ENCODE data around the gene DHX57.
"Not testable (repeated sequence)": the region's sequence is repeated elsewhere in the genome, so short reads cannot be mapped to it uniquely, and the experiment has no call there.

DHX57 gene

DNA sequence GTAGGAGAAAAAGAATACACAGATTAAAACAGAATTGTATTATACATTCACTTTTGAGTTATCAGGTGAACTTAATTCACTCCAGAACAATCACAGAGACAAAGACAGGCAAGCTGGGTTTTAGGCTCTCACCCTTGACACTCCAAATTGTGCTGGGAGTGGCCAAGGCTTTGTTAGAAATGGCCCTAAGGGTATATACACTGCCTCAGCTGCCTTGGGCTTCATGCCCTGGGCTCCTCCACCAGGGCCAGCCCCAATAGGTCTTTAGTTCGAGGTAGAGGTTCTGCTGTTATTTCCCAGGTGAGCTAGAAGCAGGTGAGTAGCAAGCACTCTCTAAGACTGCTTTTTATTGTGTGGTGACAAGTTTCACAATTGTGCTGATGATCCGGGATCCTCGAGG lies 77.8 kb downstream of the DHX57 start:
- no peak for DNase-seq (ENCODE audit: low read depth)

DNA sequence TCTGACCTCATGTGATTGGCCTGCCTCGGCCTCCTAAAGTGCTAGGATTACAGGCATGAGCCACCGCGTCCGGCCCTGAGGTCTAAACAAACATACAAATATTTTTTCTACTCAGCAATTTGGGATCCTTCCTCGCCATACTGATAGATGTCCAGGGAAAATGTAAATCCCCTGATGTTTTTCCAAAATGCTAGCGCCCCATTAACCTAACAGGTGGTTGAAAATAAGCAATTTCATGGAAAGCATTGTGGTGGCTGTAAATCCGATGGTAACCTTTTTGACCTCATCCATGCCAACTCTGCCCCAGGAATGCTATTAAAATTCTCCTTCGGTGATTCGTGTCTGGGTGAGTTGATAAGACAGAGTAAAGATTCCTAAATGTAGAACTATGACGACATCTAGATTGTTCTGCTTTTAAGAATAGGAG lies 78.5 kb downstream of the DHX57 start:
- peak; percentile 34 for DNase-seq (ENCODE audit: low read depth)

DNA sequence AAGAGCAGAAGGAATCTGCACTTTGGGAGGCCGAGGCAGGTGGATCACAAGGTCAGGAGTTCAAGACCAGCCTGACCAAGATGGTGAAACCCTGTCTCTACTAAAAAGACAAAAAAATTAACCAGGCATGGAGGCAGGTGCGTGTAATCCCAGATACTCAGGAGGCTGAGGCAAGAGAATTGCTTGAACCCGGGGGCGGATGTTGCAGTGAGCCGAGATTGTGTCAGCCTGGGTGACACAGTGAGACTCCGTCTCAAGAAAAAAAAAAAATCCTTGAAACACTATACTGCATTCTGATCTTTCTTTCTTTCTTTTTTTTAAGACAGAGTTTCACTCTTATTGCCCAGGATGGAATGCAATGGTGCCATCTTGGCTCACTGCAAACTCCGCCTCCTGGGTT lies 80.7 kb downstream of the DHX57 start:
- not testable (repeated sequence) for DNase-seq (ENCODE audit: low read depth)

DNA sequence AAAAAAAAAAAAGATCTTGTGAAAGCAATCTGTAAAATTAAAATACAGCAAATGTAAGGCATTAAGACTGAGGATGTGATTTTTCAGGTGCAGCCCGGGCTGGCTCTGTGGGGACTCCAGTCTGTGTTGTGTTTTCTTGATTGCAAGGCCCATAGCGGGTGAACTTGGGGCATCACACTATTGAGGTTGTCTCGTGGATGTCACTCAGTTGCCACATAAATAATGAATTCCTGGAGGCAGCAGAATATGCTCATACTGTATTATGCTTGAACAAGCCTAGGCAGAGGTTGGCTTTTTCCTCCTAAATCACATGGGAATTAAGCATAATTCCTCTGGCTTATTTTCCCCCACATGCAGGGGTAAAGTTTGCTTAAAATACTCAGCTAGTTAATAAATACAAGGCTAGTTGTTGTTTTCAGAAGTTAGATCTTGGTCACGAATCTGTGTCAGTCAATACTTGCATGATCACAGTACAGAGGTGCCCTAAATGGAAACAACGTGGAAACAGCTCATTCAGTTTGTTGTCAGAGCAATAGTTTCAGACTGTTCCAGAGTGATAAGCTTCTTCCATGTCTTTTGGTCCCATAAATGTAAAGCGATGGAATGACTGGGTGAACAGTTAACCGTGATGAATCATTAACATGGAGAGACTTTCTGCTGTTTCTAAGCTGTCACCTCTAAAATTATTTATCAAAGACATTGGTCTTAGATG lies 81.3 kb downstream of the DHX57 start:
- no peak for DNase-seq (ENCODE audit: low read depth)

DNA sequence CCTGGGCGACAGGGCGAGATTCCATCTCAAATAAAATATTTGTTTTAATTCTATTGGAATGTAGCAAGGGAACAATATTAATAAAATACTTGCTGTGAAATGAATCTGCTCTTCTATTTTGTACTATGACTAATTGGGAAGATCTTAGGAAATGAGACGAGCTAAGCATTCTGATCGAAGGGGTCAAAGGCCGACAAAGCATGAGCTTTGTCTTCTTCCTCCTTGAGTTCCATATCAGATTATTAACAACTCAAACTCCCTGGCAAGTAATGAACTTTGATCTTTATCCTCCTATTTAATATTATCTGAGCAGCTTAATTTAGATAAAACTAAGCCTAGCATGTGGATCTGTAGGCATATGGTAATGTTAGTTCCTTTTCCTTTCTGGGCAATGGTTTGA lies 82.2 kb downstream of the DHX57 start:
- DNase-seq (ENCODE audit: low read depth) = no peak

DNA sequence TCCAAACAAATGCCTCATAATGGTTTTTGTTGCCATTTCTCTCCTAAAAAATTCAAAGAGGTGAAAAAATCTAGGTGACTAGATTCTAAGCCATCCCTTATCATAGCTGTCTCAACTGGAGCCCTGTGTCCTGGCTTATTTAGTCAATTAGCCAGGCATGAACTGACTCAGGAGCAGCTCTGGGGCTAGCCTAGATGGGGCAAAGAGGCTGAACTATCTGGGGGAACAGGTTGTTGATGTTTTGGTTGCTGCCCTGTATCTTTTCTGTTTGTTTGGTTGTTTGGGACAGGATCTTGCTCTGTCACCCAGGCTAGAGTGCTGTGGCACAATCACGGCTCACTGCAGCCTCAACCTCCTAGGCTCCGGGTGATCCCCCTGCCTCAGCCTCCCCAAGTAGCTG lies 83.0 kb downstream of the DHX57 start:
- DNase-seq (ENCODE audit: low read depth) = no peak

DNA sequence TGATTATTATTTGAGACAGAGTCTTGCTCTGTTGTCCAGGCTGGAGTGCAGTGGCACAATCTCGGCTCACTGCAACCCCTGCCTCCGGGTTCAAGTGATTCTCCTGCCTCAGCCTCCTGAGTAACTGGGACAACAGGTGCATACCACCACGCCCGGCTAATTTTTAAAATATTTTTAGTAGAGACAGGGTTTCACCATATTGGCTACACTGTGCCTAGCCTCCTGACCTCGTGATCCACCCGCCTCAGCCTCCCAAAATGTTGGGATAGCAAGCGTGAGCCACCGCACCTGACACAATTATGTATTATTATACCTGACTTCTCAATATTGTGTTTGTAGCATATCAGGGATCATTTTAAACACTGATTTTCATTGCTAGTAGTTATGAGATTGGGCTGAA lies 83.4 kb downstream of the DHX57 start:
- DNase-seq (ENCODE audit: low read depth) = not testable (repeated sequence)

DNA sequence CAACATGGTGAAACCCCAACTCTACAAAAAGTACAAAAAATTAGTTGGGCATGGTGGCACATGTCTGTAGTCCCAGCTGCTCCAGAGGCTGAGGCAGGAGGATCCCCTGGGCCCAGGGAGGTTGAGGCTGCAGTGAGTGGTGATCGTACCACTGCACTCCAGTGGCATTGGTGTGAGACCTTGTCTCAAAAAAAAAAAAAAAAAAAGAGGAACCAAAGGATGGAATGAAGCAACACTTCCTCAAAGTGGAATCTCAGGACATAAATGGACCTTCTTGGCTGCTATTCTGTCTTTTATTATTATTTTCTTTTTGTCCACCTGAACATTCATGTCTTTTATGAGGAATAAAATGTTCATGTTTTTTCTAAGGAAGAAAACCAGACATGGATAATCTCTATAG lies 84.0 kb downstream of the DHX57 start:
- no peak for DNase-seq (ENCODE audit: low read depth)

DNA sequence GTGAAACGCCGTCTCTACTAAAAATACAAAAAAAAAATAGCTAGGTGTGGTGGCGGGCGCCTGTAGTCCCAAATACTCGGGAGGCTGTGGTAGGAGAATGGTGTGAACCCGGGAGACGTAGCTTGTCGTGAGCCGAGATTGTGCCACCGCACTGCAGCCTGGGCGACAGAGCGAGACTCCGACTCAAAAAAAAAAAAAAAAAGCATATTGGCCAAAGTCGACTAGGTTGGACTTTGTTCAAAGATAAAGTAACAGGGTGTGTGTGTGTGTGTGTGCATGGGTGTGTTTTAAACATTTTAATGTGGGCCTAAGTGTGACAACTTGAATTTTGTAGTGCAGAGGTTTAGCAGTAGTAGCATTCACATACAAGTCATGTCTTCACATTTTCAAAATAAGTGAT lies 86.0 kb downstream of the DHX57 start:
- no peak for DNase-seq (ENCODE audit: low read depth)

DNA sequence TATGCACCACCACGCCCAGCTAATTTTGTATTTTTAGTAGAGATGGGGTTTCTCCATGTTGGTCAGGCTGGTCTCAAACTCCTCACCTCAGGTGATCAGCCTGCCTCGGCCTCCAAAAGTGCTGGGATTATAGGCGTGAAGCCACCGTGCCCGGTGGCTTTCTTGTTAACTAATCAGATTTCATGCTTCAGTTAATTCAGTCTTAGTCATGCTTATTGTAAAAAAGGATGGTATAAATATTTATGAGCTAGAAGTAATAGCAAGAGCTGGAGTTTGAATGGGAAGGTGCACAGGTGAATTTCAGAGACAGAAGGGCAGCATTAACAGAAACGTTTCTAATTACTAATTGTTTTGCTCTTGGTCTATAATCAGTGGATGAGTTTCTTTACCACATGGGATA lies 87.4 kb downstream of the DHX57 start:
- DNase-seq (ENCODE audit: low read depth) = no peak

DNA sequence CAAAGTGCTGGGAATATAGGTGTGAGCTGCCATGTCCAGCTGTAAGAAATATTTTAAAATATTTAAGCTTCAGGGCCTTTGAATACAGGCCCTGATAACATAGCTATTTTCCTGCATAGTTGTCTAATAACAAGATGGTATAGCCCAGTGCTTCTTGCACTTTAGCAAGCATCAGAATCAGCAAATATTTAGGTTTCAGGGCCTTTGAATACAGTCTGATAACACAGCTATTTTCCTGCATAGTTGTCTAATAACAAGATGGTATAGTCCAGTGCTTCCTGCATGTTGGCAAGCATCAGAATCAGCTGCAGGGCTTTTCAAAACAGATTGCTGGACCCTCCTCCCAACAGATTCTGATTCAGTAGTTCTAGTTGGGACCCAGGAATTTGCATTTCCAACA lies 92.1 kb downstream of the DHX57 start:
- no peak for DNase-seq (ENCODE audit: low read depth)

DNA sequence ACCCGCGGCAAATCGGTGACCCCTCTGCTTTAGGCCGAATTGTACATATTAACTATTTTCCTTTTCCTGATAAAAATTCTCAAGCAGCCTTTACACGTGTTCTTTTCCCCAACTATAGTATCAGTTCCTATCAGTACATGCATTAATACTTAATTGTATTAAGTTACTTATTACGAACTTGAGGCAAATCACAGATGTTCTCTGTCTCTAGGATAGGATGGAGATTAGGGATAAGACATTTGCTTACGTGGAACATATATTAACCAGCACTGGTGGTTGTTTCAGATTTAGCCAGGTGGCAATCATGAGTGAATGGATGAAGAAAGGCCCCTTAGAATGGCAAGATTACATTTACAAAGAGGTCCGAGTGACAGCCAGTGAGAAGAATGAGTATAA lies 97.0 kb downstream of the DHX57 start:
- DNase-seq (ENCODE audit: low read depth) = no peak

DNA sequence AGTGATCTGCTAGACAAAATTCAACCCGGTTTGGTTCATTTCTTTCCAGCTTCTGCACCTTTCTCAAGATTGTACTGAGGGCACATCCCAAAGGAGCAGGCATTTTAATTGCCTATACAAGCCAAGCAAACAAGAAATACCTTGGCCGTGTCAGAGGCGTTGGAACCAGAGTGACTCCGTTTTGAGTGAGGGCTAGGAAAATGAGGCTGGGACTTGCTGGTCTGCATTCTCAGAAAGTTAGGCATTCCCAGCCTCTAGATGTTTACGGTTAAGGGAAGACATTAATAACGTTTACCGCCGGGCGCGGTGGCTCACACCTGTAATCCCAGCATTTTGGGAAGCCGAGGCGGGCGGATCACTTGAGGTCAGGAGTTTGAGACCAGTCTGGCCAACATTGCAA lies 99.2 kb downstream of the DHX57 start:
- DNase-seq (ENCODE audit: low read depth) = no peak

DNA sequence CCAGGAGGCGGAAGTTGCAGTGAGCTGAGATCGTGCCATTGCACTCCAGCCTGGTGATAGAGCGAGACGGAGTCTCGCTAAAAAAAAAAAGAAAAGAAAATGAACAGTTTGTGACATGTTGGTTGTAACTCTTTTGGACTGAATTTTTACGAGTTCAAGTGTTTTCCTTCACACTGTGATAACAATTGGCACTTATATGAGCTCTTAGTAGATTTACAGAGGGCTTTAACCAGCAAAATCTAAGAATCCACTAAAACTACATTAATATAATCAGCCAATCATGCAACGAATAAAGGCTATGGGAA lies 99.9 kb downstream of the DHX57 start:
- no peak for DNase-seq (ENCODE audit: low read depth)

DNA sequence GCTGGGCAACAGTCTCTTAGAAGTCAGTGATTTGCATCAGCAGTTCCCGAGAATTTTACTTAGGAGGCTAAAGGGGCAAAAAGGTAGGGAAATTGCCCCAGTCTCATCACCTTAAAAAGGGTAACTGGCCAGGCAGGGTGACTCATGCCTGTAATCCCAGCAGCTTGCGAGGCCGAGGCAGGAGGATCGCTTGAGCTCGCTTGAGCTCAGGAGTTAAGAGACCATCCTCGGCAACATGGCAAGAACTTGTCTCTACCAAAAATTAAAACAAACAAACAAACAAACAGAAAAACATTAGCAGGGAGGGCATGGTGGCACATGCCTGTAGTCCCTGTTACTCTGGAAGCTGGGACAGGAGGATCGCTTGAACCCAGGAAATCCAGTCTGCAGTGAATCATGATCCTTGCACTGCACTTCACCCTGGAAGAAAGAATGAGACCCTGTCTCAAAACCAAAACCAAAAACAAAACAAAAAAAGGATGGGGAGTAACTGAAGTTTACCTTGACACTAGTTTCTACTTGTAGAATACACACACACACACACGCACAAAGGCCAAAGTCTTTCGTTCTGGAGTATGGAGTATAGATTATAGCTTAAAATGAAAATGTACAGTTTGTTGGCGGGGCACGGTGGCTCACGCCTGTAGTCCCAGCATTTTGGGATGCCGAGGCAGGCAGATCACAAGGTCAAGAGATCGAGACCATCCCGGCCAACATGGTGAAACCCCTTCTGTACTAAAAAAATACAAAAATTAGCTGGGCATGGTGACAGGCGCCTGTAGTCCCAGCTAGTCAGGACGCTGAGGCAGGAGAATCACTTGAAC lies 100.4 kb downstream of the DHX57 start:
- DNase-seq (ENCODE audit: low read depth) = no peak

DNA sequence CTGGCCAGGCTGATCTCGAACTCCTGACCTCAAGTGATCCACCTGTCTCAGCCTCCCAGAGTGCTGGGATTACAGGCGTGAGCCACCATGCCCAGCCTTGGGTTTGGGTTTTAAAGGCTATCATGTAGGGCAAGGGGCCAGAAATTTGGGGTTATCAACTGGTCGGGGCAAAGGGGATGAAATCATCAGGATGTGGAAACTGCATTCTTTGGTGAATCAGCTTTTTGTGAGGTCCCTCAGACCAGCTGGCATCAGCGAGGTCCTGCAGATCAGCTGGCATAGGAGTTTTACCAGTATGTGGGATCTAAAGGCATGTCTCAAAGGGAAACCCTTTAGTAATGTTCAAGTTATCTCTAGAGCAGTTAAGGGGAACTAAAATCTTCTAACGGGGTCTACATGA lies 104.1 kb downstream of the DHX57 start:
- peak; percentile 66 for DNase-seq (ENCODE audit: low read depth)

DNA sequence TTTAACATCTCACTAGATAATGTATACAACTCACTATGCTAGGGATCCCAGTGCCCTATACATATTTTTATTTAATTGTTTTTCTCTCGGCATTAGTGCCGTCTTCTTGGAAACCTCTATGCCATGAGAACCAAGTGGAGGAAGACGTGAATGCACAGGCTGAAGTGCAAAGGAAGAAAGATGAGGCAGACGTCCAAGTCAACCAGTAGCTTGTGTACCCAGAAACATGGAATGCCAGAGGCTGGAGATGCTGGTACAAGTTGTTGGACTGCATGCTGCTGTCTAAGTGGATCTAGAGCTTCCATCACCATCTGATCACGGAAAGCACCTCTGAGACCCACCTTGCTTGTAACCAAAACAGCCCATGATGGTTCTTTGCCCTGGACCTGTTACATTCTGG lies 110.2 kb downstream of the DHX57 start:
- DNase-seq (ENCODE audit: low read depth) = no peak

DNA sequence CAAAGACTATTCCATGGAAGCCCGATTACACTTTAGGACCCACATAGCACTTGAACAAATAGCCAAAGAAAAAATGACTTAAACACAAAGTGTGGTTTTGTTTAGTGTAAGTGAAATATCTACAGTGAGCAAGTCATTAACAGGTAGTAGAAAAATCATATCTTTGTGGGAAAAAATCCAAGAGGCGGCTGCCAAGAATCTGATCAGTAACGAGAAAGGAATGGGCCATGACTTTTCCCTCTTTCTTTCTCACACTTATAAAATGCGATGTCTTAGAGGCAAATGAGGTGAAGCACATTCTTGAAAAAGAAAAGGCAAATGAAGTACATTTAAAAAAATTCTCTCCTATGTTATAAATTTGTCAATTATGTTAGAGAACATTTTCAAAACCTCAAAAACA lies 110.6 kb downstream of the DHX57 start:
- peak; percentile 87 for DNase-seq (ENCODE audit: low read depth)

DNA sequence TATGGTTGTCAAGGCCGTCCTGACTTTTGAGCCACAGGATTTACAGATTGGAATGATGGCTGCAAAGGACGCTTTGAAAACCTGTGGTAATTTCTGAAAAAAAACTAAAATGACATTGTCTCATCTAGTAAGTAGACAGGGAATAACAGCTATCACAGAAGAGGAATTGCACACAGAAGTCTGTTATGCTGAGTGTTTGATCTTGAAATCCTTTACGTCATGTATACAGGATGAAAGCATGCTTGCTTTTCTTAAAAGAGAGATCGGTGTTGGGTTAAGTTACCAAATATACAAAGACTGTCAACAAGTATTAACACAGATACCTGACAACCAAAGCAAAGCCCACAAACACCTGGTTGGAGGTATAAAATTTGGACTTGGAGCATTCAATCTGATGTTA lies 112.0 kb downstream of the DHX57 start:
- DNase-seq (ENCODE audit: low read depth) = no peak

DNA sequence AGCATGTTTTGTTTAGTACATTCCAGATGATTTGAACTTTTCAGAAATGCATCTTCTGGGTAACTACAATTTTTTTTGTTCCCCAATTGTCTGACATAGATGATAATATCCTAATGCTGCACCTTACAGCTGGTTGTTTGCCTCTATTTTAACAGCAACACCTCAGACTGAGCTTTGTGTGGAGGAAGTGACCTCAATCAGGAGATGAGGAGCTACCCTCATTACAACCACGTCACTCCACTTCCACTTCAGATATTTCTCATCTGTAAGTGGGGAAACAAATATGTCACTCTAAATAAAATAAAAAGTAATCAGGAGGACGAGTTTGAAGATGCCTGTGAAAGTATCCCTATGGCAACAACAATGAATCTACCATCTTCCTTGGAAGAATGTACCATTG lies 112.5 kb downstream of the DHX57 start:
- no peak for DNase-seq (ENCODE audit: low read depth)

DNA sequence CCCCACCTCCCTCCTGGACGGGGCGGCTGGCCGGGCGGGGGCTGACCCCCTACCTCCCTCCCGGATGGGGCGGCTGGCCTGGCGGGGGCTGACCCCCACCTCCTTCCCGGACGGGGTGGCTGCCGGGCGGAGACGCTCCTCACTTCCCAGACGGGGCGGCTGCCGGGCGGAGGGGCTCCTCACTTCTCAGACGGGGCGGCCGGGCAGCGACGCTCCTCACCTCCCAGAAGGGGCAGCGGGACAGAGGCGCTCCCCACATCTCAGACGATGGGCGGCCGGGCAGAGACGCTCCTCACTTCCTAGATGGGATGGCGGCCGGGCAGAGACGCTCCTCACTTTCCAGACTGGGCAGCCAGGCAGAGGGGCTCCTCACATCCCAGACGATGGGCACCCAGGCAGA lies 119.8 kb downstream of the DHX57 start:
- not testable (repeated sequence) for DNase-seq (ENCODE audit: low read depth)

DNA sequence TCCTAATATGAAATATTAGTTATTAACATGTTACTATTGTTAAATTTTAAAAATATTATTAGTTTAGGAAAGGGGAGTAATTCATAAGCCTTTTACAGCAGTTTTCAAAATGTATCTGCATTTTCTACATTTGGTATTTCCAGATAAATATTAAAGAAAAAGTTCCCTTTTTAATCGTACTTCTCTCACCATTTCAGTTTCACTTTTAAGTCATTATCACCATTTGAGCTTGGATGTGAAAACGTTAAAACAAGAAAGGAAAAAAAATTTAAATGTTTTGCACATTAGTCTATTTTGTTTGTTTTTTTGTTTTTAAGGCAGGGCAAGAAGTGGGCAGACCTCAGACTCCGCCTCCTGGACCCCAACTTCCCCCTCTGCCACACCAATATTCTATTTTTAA lies 121.2 kb downstream of the DHX57 start:
- no peak for DNase-seq (ENCODE audit: low read depth)

DNA sequence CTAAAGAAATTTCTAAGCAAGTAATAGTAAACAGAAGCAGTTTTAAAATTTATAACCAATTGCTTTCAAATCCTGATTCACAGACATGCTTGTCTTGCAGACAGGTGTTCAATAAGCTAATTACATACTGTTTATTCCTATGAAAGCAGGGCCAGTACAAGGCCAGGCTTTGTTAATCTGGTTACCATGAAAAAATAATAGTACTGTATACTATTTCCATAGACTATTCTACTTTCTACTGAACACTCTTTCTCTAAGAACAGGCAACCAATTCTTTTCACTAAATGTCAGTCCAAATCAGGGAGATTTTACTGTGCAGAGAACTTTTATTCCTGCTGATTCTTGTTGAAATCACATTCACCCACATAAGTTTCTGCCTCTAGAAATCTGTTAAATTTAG lies 121.7 kb downstream of the DHX57 start:
- no peak for DNase-seq (ENCODE audit: low read depth)

All from EH (cell line).